Ishikawa (cell line): ENCODE measurements around the gene EVA1A.

Experiments
- CEBPB ChIP-seq: IDR thresholded peaks from 2 replicates; pipeline ENCODE4 v1.6.1; 2012
- CREB1 ChIP-seq: IDR thresholded peaks from 2 replicates; pipeline ENCODE4 v1.6.1; 2012; ENCODE audit warnings: low read depth
- EGR1 ChIP-seq: IDR thresholded peaks from 2 replicates; pipeline ENCODE4 v1.6.1; 2012
- EP300 ChIP-seq: IDR thresholded peaks from 2 replicates; pipeline ENCODE4 v1.6.1; 2012; ENCODE audit warnings: borderline replicate concordance
- FOXM1 ChIP-seq: IDR thresholded peaks from 2 replicates; pipeline ENCODE4 v1.6.1; 2012; ENCODE audit warnings: low read depth, borderline replicate concordance
- MAX ChIP-seq: IDR thresholded peaks from 2 replicates; pipeline ENCODE4 v1.6.1; 2012
- NFIC ChIP-seq: IDR thresholded peaks from 2 replicates; pipeline ENCODE4 v1.6.1; 2012
- RAD21 ChIP-seq: IDR thresholded peaks from 2 replicates; pipeline ENCODE4 v1.6.1; 2012; ENCODE audit warnings: low read depth
- TAF1 ChIP-seq: IDR thresholded peaks from 2 replicates; pipeline ENCODE4 v1.6.1; 2012; ENCODE audit warnings: low read depth, mild to moderate bottlenecking
- TCF12 ChIP-seq: IDR thresholded peaks from 2 replicates; pipeline ENCODE4 v1.6.1; 2012; ENCODE audit warnings: low read depth
- TEAD4 ChIP-seq: IDR thresholded peaks from 2 replicates; pipeline ENCODE4 v1.6.1; 2012
- YY1 ChIP-seq: IDR thresholded peaks from 2 replicates; pipeline ENCODE4 v1.6.1; 2012; ENCODE audit warnings: low read depth
- ZBTB7A ChIP-seq: IDR thresholded peaks from 2 replicates; pipeline ENCODE4 v1.6.1; 2012; ENCODE audit warnings: low read depth
- TF ChIP-seq, protein P1 (sequence below): IDR thresholded peaks from 2 replicates; pipeline ENCODE4 v1.6.1; 2012; ENCODE audit warnings: low read depth, mild to moderate bottlenecking
- TF ChIP-seq, protein P2 (sequence below): IDR thresholded peaks from 2 replicates; pipeline ENCODE4 v1.6.1; 2012

EVA1A gene

GRCh38 chr2:75543446-75543845, 17.3 kb downstream of the EVA1A start:
- TF ChIP-seq EP300 (no peak), EGR1 (no peak), TAF1 (no peak), RAD21 (no peak), CEBPB (no peak)
- TF ChIP-seq, protein P1, sequence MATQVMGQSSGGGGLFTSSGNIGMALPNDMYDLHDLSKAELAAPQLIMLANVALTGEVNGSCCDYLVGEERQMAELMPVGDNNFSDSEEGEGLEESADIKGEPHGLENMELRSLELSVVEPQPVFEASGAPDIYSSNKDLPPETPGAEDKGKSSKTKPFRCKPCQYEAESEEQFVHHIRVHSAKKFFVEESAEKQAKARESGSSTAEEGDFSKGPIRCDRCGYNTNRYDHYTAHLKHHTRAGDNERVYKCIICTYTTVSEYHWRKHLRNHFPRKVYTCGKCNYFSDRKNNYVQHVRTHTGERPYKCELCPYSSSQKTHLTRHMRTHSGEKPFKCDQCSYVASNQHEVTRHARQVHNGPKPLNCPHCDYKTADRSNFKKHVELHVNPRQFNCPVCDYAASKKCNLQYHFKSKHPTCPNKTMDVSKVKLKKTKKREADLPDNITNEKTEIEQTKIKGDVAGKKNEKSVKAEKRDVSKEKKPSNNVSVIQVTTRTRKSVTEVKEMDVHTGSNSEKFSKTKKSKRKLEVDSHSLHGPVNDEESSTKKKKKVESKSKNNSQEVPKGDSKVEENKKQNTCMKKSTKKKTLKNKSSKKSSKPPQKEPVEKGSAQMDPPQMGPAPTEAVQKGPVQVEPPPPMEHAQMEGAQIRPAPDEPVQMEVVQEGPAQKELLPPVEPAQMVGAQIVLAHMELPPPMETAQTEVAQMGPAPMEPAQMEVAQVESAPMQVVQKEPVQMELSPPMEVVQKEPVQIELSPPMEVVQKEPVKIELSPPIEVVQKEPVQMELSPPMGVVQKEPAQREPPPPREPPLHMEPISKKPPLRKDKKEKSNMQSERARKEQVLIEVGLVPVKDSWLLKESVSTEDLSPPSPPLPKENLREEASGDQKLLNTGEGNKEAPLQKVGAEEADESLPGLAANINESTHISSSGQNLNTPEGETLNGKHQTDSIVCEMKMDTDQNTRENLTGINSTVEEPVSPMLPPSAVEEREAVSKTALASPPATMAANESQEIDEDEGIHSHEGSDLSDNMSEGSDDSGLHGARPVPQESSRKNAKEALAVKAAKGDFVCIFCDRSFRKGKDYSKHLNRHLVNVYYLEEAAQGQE: no peak

GRCh38 chr2:75541430-75541829, 19.3 kb downstream of the EVA1A start:
- TF ChIP-seq MAX (no peak), ZBTB7A (no peak)
- TF ChIP-seq, protein P1: no peak

DNA sequence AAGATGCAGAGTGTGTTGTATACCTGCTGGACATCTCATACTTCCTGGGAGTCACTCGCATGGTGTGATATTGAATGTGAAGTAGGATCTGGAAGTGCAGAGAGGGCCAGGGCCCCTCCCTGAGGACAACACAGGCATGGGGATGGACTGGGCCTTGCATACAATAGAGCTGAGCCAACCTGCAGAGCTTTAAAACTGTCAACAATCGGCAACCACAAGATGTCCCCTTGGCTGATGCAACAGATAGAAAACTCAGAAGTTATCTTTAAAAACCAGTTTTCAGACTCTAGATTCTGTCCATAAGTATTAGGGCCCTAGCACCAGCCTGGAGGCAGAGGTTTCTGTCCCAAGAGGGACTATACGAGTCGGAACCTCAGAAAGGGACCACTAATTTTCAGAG, 19.7 kb downstream of the EVA1A start:
- TF ChIP-seq ZBTB7A (no peak), CREB1 (no peak)

GRCh38 chr2:75539955-75540716, 20.6 kb downstream of the EVA1A start:
- TF ChIP-seq FOXM1 (no peak), CREB1 (no peak), CEBPB (no peak), TCF12 (no peak), RAD21 (no peak), TAF1 (no peak), MAX (no peak)

GRCh38 chr2:75538521-75539490, 21.9 kb downstream of the EVA1A start:
- TF ChIP-seq CEBPB (no peak), RAD21 (no peak), MAX (no peak), ZBTB7A (no peak), NFIC (no peak), FOXM1 (no peak), EP300 (no peak), TCF12 (no peak), YY1 (no peak), TAF1 (no peak), EGR1 (no peak)
- TF ChIP-seq, protein P2, sequence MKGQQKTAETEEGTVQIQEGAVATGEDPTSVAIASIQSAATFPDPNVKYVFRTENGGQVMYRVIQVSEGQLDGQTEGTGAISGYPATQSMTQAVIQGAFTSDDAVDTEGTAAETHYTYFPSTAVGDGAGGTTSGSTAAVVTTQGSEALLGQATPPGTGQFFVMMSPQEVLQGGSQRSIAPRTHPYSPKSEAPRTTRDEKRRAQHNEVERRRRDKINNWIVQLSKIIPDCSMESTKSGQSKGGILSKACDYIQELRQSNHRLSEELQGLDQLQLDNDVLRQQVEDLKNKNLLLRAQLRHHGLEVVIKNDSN: no peak

- TF ChIP-seq RAD21 (no peak), TCF12 (no peak), TEAD4 (no peak), CEBPB (no peak), CREB1 (no peak), NFIC (no peak), ZBTB7A (no peak), EP300 (no peak), MAX (no peak), FOXM1 (no peak)
These were observed 23.1 kb downstream of the EVA1A start for GRCh38 chr2:75537658-75538057.
